GM19452 (cell line): Measurements from ENCODE around the gene PSTPIP1.
A peak's percentile ranks its signal among the peaks of the same experiment; 100 is the strongest.

Experiments used
- ATAC-seq: cut with Tn5 transposase; IDR thresholded peaks from one replicate; pipeline ENCODE4 v1.9.1; 2021; ENCODE audit not compliant: unreplicated experiment

The PSTPIP1 gene

GRCh38 chr15:77066971-77067690 is 72.2 kb downstream of the PSTPIP1 start:
- ATAC-seq: no peak

- ATAC-seq: no peak
Observed at GRCh38 chr15:77067691-77068367, 72.9 kb downstream of the PSTPIP1 start.

GRCh38 chr15:77068633-77069032 is 73.7 kb downstream of the PSTPIP1 start:
- ATAC-seq: no peak

GRCh38 chr15:77069521-77070121 is 74.7 kb downstream of the PSTPIP1 start:
- ATAC-seq: no peak

GRCh38 chr15:77070180-77070494 is 75.2 kb downstream of the PSTPIP1 start:
- ATAC-seq: no peak

- peak; percentile 92 for ATAC-seq
Observed at GRCh38 chr15:77070495-77071304, 75.8 kb downstream of the PSTPIP1 start, which contains the start of gene TSPAN3. TSS of gene TSPAN3 (minus strand) at chr15:77071109. CDS start at chr15:77070954, 155 bp downstream.

GRCh38 chr15:77071305-77072223 is 76.6 kb downstream of the PSTPIP1 start:
- no peak for ATAC-seq

- ATAC-seq: no peak
Observed at GRCh38 chr15:77074350-77074749, 79.4 kb downstream of the PSTPIP1 start.

- no peak for ATAC-seq
Observed at GRCh38 chr15:77075528-77075927, 80.6 kb downstream of the PSTPIP1 start.

- ATAC-seq: no peak
Observed at GRCh38 chr15:77076323-77076915, 81.5 kb downstream of the PSTPIP1 start.

- no peak for ATAC-seq
Observed at GRCh38 chr15:77081971-77082370, 87.0 kb downstream of the PSTPIP1 start.

- peak; percentile 79 for ATAC-seq
Observed at GRCh38 chr15:77083381-77084160, 88.6 kb downstream of the PSTPIP1 start.

GRCh38 chr15:77084436-77084835 is 89.5 kb downstream of the PSTPIP1 start:
- no peak for ATAC-seq

- ATAC-seq: no peak
Observed at GRCh38 chr15:77085297-77085696, 90.4 kb downstream of the PSTPIP1 start.
